Measurements from ENCODE around the gene CALN1. TPM values are rescaled to one million over a fixed set of nuclear protein-coding genes. Genes with fewer than 3 reads are reported as not detected.

The CALN1 gene
- total RNA-seq, 1 donor from 2014 or later: 1.9 TPM

DNA sequence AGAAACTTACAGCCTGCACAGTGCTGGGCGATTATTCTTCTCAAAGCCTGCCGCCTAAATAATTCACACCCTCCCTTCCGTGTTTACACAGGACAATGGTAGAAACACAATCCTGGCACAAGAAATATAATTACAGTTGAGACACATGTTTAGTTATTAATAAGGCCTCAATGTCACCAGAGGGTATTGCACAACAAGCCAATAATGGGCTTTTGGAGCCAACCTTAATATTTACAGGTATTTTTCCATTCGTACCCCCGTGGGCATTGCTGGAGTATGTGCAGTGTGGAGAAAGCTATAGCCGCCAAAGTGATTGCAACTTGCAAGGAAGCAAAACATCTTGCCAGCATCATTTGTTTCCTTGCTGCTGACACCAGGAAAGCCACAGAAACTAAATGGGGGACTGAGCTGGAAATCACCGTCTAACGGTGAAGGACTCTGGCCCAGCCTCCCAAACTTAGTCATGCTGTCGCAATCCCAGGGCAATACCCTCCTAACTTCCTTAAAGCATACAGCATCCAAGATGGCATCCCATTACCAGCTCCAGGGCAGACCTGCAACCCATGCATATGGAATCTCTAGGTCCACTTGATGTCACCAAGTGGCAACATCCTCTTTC, 8.6 kb downstream of the CALN1 start:
- H3K9me3 Mint-ChIP-seq: no peaks in the 10 kb centered on the region
- H3K36me3 Mint-ChIP-seq: no peaks in the 10 kb centered on the region
- no peak overlapping the region for H3K4me3 Mint-ChIP-seq
- H3K27me3 Mint-ChIP-seq: peaks cover 15% of the 10 kb centered on the region
- TF ChIP-seq, protein P1, sequence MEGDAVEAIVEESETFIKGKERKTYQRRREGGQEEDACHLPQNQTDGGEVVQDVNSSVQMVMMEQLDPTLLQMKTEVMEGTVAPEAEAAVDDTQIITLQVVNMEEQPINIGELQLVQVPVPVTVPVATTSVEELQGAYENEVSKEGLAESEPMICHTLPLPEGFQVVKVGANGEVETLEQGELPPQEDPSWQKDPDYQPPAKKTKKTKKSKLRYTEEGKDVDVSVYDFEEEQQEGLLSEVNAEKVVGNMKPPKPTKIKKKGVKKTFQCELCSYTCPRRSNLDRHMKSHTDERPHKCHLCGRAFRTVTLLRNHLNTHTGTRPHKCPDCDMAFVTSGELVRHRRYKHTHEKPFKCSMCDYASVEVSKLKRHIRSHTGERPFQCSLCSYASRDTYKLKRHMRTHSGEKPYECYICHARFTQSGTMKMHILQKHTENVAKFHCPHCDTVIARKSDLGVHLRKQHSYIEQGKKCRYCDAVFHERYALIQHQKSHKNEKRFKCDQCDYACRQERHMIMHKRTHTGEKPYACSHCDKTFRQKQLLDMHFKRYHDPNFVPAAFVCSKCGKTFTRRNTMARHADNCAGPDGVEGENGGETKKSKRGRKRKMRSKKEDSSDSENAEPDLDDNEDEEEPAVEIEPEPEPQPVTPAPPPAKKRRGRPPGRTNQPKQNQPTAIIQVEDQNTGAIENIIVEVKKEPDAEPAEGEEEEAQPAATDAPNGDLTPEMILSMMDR (conservative IDR thresholded peaks at IDR 0.05): no peak
- DNase-seq (ENCODE audit: extremely low spot score, unreplicated experiment): no peak
- no peaks in the 10 kb centered on the region for H3K4me1 Mint-ChIP-seq (ENCODE audit: unreplicated experiment)
- no peak overlapping the region for H3K27ac Mint-ChIP-seq

DNA sequence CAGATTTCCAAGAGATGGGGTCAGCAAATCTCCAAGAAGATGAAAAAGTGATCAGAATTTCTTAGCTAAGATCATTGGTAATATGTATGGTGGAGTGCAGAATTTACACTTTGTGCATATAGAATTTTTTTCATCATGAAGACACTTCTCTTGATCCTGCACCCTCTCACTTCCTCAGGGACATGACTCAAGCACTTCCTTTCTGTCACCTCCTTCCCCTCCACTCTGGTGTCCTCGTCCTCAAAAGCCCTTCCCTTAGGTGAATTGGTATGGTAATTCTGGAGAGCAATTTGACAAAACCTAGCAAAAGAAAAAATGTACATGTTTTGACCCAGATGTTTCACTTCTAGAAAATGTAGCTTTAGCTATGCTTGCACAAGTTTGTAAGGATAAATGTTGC, 18.1 kb downstream of the CALN1 start:
- Mint-ChIP-seq H3K27me3 (peaks cover 40% of the 10 kb centered on the region), H3K27ac (no peak overlapping the region), H3K4me3 (no peak overlapping the region), H3K4me1 (ENCODE audit: unreplicated experiment) (no peaks in the 10 kb centered on the region), H3K36me3 (no peaks in the 10 kb centered on the region), H3K9me3 (peaks cover 4% of the 10 kb centered on the region)
- DNase-seq (ENCODE audit: extremely low spot score, unreplicated experiment): no peak
- TF ChIP-seq, protein P1 (conservative IDR thresholded peaks at IDR 0.05): no peak

DNA sequence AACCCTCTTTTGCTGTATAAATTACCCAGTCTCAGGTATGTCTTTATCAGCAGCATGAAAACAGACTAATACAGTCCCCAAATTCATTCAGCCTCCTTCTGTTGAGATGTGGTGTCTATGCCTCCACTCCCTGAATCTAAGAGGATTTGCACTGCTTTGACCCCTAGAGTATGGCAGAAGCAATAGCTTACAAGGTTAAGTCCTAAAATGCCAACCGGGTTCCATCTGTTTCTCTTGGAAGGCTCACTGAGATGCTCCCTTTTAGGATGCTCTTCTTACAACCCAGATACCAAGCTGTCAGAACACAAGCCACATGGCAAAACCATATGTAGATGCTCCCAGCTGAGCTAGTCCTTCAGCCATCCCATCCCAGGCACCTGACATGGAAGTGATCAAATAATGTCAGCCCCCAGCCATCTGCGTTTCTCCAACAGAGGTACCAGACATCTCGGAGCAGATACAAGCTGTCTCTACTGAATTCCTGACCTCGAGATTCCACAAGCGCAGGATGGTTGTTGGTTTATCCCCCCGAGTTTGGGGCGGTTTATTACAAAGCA, 20.2 kb downstream of the CALN1 start:
- DNase-seq (ENCODE audit: extremely low spot score, unreplicated experiment): no peak
- TF ChIP-seq, protein P1 (conservative IDR thresholded peaks at IDR 0.05): no peak
- no peak overlapping the region for H3K4me3 Mint-ChIP-seq
- no peaks in the 10 kb centered on the region for H3K9me3 Mint-ChIP-seq
- H3K4me1 Mint-ChIP-seq (ENCODE audit: unreplicated experiment): no peaks in the 10 kb centered on the region
- H3K36me3 Mint-ChIP-seq: no peaks in the 10 kb centered on the region
- peaks cover 36% of the 10 kb centered on the region for H3K27me3 Mint-ChIP-seq
- no peak overlapping the region for H3K27ac Mint-ChIP-seq

DNA sequence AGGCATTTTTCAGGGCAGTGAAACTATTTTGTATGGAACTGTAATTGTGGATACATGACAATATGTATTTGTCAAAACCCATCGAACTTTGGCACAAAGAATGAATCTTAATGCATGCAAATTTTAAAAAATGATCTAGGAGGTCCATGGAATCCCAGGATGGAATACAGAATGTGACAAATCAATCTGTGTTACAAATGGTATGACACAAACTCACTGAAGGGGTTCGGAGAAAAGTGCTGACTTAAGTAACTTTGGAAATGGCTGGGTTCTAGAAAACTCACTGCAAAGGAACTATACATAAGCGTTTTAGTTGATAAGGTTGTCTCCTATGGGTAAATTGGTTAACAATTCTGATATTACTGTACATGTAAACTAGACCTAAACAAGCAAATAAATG, 26.0 kb downstream of the CALN1 start:
- H3K27ac Mint-ChIP-seq: no peak overlapping the region
- H3K9me3 Mint-ChIP-seq: no peaks in the 10 kb centered on the region
- H3K36me3 Mint-ChIP-seq: no peaks in the 10 kb centered on the region
- no peak overlapping the region for H3K4me3 Mint-ChIP-seq
- peaks cover 28% of the 10 kb centered on the region for H3K27me3 Mint-ChIP-seq
- H3K4me1 Mint-ChIP-seq (ENCODE audit: unreplicated experiment): no peaks in the 10 kb centered on the region
- DNase-seq (ENCODE audit: extremely low spot score, unreplicated experiment): no peak
- TF ChIP-seq, protein P1 (conservative IDR thresholded peaks at IDR 0.05): no peak

DNA sequence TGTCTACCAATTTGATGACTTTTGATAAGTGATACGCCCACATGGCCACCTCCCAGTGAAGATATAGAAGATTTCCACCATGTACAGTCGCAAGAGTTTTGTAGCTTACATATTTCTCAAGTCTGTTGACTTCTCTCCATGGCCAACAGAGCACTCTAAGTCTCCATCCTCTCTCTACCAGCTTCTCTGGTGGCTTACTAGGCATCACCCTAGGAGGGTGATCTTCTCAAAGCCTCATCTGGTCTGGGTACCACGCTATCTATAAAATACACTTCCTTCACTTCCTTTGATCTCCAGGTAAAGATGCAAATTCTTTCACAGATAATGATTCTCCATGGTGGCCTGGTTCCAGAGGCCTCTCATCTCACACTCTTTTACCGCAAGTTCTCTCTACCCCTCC, 49.9 kb downstream of the CALN1 start:
- Mint-ChIP-seq H3K9me3 (no peaks in the 10 kb centered on the region), H3K4me3 (no peak overlapping the region), H3K4me1 (ENCODE audit: unreplicated experiment) (no peaks in the 10 kb centered on the region), H3K36me3 (no peaks in the 10 kb centered on the region), H3K27me3 (peaks cover 6% of the 10 kb centered on the region), H3K27ac (no peak overlapping the region)
- no peak for DNase-seq (ENCODE audit: extremely low spot score, unreplicated experiment)
- TF ChIP-seq, protein P1 (conservative IDR thresholded peaks at IDR 0.05): no peak

Measured in type B pancreatic cell (in vitro differentiated cells).